H1 (cell line): ENCODE data around the gene GRID1. TPM values are rescaled to one million over a fixed set of nuclear protein-coding genes. Genes with fewer than 3 reads are reported as not detected.

Experiments
- CTCF ChIA-PET: fragments of 300-600 bp; sonication (Branson Sonifier 250); formaldehyde crosslinking; loops from one replicate; lab custom pipeline; 2021; ENCODE audit not compliant: partially characterized antibody; lab: Charles Lee
- POLR2A ChIA-PET: fragments of 300-600 bp; sonication (Branson Sonifier 250); formaldehyde crosslinking; loops from one replicate; lab custom pipeline; 2021; ENCODE audit warnings: inconsistent platforms; ENCODE audit not compliant: partially characterized antibody; lab: Charles Lee
- DNase-seq, 2 experiments: peaks; one replicate each; pipeline versions ENCODE4 v3.0.0 to v3.0.0-alpha.2; 2010 to 2022; ENCODE audit warnings: low spot score in 2 of 2, low read depth in 1 of 2, mixed read lengths in 1 of 2
- FAIRE-seq: peaks from 2 replicates; lab custom pipeline; 2011; peaks lifted over from hg19 to GRCh38; lab: Jason Lieb, UNC
- H2AFZ ChIP-seq: 2 replicates; pipeline ENCODE4 v1.8.1; 2012; ENCODE audit warnings: low read length, inconsistent platforms
- H2AK5ac ChIP-seq: 2 replicates; pipeline ENCODE4 v1.6.1; 2013; ENCODE audit warnings: low read depth, low read length
- H2BK120ac ChIP-seq: replicated peaks from 2 replicates; pipeline ENCODE3; 2013; ENCODE audit warnings: low read depth, low read length, inconsistent platforms
- H2BK12ac ChIP-seq: 2 replicates; pipeline ENCODE4 v1.6.1; 2013; ENCODE audit warnings: low read depth, low read length
- H2BK15ac ChIP-seq: 2 replicates; pipeline ENCODE4 v1.6.1; 2013; ENCODE audit warnings: low read length
- H2BK20ac ChIP-seq: 2 replicates; pipeline ENCODE4 v1.6.1; 2013; ENCODE audit warnings: low read length
- H2BK5ac ChIP-seq: 2 replicates; pipeline ENCODE4 v1.6.1; 2013; ENCODE audit warnings: low read depth, low read length
- H3K14ac ChIP-seq: 2 replicates; pipeline ENCODE4 v1.6.1; 2013; ENCODE audit warnings: inconsistent platforms; ENCODE audit not compliant: insufficient read length
- H3K18ac ChIP-seq: 2 replicates; pipeline ENCODE4 v1.6.1; 2013; ENCODE audit warnings: low read length; ENCODE audit errors: extremely low read depth
- H3K23ac ChIP-seq: 2 replicates; pipeline ENCODE4 v1.6.1; 2013; ENCODE audit warnings: inconsistent platforms; ENCODE audit not compliant: insufficient read length
- H3K23me2 ChIP-seq: 2 replicates; pipeline ENCODE4 v1.6.1; 2013; ENCODE audit warnings: low read depth, low read length
- H3K27ac ChIP-seq: 2 replicates; pipeline ENCODE4 v1.6.1; 2011; ENCODE audit warnings: low read depth, low read length, inconsistent platforms
- H3K27me3 ChIP-seq, 4 experiments: replicated peaks in 1 of 4; 1 replicate in 1 of 4; 2 replicates in 3 of 4; pipeline versions ENCODE4 v1.6.1 to v1.8.1; 2011 to 2013; ENCODE audit warnings: low read length in 3 of 4, mild to moderate bottlenecking in 3 of 4, inconsistent platforms in 2 of 4, mixed read lengths in 2 of 4, moderate library complexity in 1 of 4; ENCODE audit not compliant: control insufficient read depth in 3 of 4, insufficient read depth in 3 of 4; ENCODE audit errors: extremely low read depth in 1 of 4
- H3K36me3 ChIP-seq, 4 experiments: 2 replicates each; pipeline versions ENCODE4 v1.6.1 to v1.8.1; 2011 to 2013; ENCODE audit warnings: mild to moderate bottlenecking in 4 of 4, low read length in 3 of 4, moderate library complexity in 2 of 4, control low read depth in 1 of 4, inconsistent platforms in 1 of 4; ENCODE audit not compliant: insufficient read depth in 4 of 4, control insufficient read depth in 2 of 4
- H3K4ac ChIP-seq: replicated peaks from 2 replicates; pipeline ENCODE3; 2013; ENCODE audit warnings: low read length, low read depth, mixed read lengths, inconsistent platforms; ENCODE audit not compliant: insufficient read length
- H3K4me1 ChIP-seq, 4 experiments: replicated peaks in 1 of 4; 1 replicate in 1 of 4; 2 replicates in 3 of 4; pipeline versions ENCODE4 v1.6.1 to v1.8.1; 2011 to 2013; ENCODE audit warnings: low read length in 3 of 4, inconsistent platforms in 2 of 4, mixed read lengths in 1 of 4; ENCODE audit not compliant: insufficient read depth in 4 of 4, control insufficient read depth in 3 of 4
- H3K4me2 ChIP-seq, 2 experiments: 2 replicates each; pipeline versions ENCODE4 v1.6.1 to v1.8.1; 2011 to 2013; ENCODE audit warnings: low read depth in 2 of 2, low read length in 2 of 2, control low read depth in 1 of 2, inconsistent platforms in 1 of 2, mild to moderate bottlenecking in 1 of 2; ENCODE audit not compliant: insufficient read depth in 1 of 2
- H3K4me3 ChIP-seq, 4 experiments: fragments of 200-600, 300-600 bp in 1 of 4; sonication (generic), shearing (Covaris generic), sonication (Bioruptor Twin) in 1 of 4; 2 replicates each; pipeline versions ENCODE4 v1.5.1 to v1.8.1; 2011 to 2016; ENCODE audit warnings: low read length in 4 of 4, low read depth in 3 of 4, control low read depth in 2 of 4, inconsistent platforms in 2 of 4, mild to moderate bottlenecking in 2 of 4, mixed read lengths in 1 of 4, moderate library complexity in 1 of 4; ENCODE audit not compliant: insufficient read depth in 2 of 4; ENCODE audit errors: extremely low read depth in 1 of 4
- H3K56ac ChIP-seq: replicated peaks from 2 replicates; pipeline ENCODE3; 2013; ENCODE audit warnings: low read depth, mild to moderate bottlenecking, mixed read lengths, low read length, inconsistent platforms; ENCODE audit not compliant: insufficient read length
- H3K79me1 ChIP-seq: 2 replicates; pipeline ENCODE4 v1.6.1; 2013; ENCODE audit warnings: low read depth, low read length, control low read depth
- H3K79me2 ChIP-seq, 2 experiments: 2 replicates each; pipeline versions ENCODE4 v1.6.1 to v1.8.1; 2012 to 2013; ENCODE audit warnings: low read length in 2 of 2, mild to moderate bottlenecking in 2 of 2, inconsistent platforms in 1 of 2; ENCODE audit not compliant: insufficient read depth in 2 of 2, control insufficient read depth in 1 of 2
- H3K9ac ChIP-seq, 4 experiments: replicated peaks in 1 of 4; 1 replicate in 1 of 4; 2 replicates in 3 of 4; pipeline versions ENCODE4 v1.6.1 to v1.8.1; 2011 to 2013; ENCODE audit warnings: low read depth in 3 of 4, low read length in 3 of 4, control low read depth in 2 of 4, mild to moderate bottlenecking in 2 of 4, moderate library complexity in 2 of 4, inconsistent platforms in 1 of 4; ENCODE audit errors: extremely low read depth in 1 of 4
- H3K9me3 ChIP-seq, 2 experiments: 2 replicates each; pipeline versions ENCODE4 v1.6.1 to v1.8.1; 2012 to 2013; ENCODE audit warnings: mild to moderate bottlenecking in 2 of 2, moderate library complexity in 2 of 2, control low read depth in 1 of 2, inconsistent platforms in 1 of 2, low read depth in 1 of 2, low read length in 1 of 2, mixed read lengths in 1 of 2; ENCODE audit not compliant: insufficient read depth in 2 of 2
- H4K20me1 ChIP-seq, 2 experiments: replicated peaks in 1 of 2; 2 replicates each; pipeline versions ENCODE3 to v1.8.1; 2011 to 2013; ENCODE audit warnings: inconsistent platforms in 2 of 2, low read length in 2 of 2, mild to moderate bottlenecking in 1 of 2; ENCODE audit not compliant: insufficient read depth in 2 of 2, control insufficient read depth in 1 of 2
- H4K5ac ChIP-seq: 2 replicates; pipeline ENCODE4 v1.6.1; 2013; ENCODE audit warnings: low read length, low read depth, mixed read lengths, inconsistent platforms; ENCODE audit not compliant: insufficient read length
- H4K8ac ChIP-seq: 2 replicates; pipeline ENCODE4 v1.8.0; 2013; ENCODE audit warnings: mild to moderate bottlenecking, moderate library complexity, low read length, inconsistent platforms; ENCODE audit not compliant: insufficient read depth; ENCODE audit errors: extremely low read depth
- H4K91ac ChIP-seq: replicated peaks from 2 replicates; pipeline ENCODE3; 2013; ENCODE audit warnings: low read length, mixed read lengths, inconsistent platforms; ENCODE audit not compliant: insufficient read length
- BACH1 ChIP-seq: IDR thresholded peaks from 2 replicates; pipeline ENCODE4 v1.6.1; 2012; ENCODE audit warnings: low read length, improper control_type of control experiment
- EZH2 ChIP-seq: fragments of 200-600 bp; sonication (generic); IDR thresholded peaks from 2 replicates; pipeline ENCODE4 v1.7.1; 2012; ENCODE audit warnings: low read depth, mild to moderate bottlenecking, moderate library complexity, low read length, inconsistent platforms; ENCODE audit not compliant: severe bottlenecking
- KDM4A ChIP-seq: IDR thresholded peaks from one replicate; pipeline ENCODE4 v1.7.1; 2012; ENCODE audit warnings: low read depth, mild to moderate bottlenecking, moderate library complexity, low read length, inconsistent platforms; ENCODE audit not compliant: severe bottlenecking
- SIX5 ChIP-seq: IDR thresholded peaks from 2 replicates; pipeline ENCODE4 v1.6.1; 2011; ENCODE audit warnings: mild to moderate bottlenecking, low read depth, low read length
- SP1 ChIP-seq: IDR thresholded peaks from 2 replicates; pipeline ENCODE4 v1.6.1; 2011; ENCODE audit warnings: low read depth, low read length
- TAF7 ChIP-seq: optimal IDR thresholded peaks from 2 replicates; pipeline ENCODE3; 2011; ENCODE audit warnings: low read depth, mild to moderate bottlenecking, inconsistent platforms, low read length, moderate library complexity, borderline replicate concordance
- YY1 ChIP-seq: IDR thresholded peaks from 2 replicates; pipeline ENCODE4 v1.6.1; 2011; ENCODE audit warnings: low read depth, mild to moderate bottlenecking, low read length
- whole genome bisulfite sequencing, 2 experiments: shearing (Covaris generic) in 1 of 2; methylation state at CpG; one replicate each; pipeline versions ENCODE4 v1.1.6 to v1.1.7; 2013 to 2015; ENCODE audit warnings: low lambda C conversion rate in 2 of 2, mixed read lengths in 2 of 2, inconsistent platforms in 1 of 2, low coverage in 1 of 2, missing lambda C conversion rate in 1 of 2; ENCODE audit not compliant: insufficient replicate concordance in 2 of 2, insufficient coverage in 1 of 2, insufficient read length in 1 of 2; ENCODE audit errors: extremely low coverage in 1 of 2, missing lambda C conversion rate in 1 of 2; 5-methylcytosine and 5-hydroxymethylcytosine counted together
- polyA plus RNA-seq, 7 experiments: library from polyadenylated mRNA; depleted of rRNA in 3 of 7; stranded (reverse) in 5 of 7; unstranded in 2 of 7; fragments of >200 nt in 5 of 7; fragments of 200-250 nt in 2 of 7; gene quantifications; 1 replicate in 5 of 7; 2 replicates in 1 of 7; 4 replicates in 1 of 7; pipeline versions ENCODE4 v1.2.1 to v1.2.3, GENCODE V29; 2011 to 2013; ENCODE audit warnings: missing spikeins in 2 of 7, mixed read lengths in 2 of 7
- total RNA-seq: library from RNA; stranded (reverse); fragmentation: NEBNext Ultra II Directional; extraction: Animal tissue kit (Norgen Biotek cat#: 25700); gene quantifications from 2 replicates; pipeline ENCODE4 v1.2.1, GENCODE V29; 2021
- TF ChIP-seq, protein P1 (sequence below): IDR thresholded peaks from 2 replicates; pipeline ENCODE4 v1.6.1; 2011; ENCODE audit warnings: low read depth, mild to moderate bottlenecking, low read length; ENCODE audit not compliant: insufficient read depth
- TF ChIP-seq, protein P2 (sequence below): IDR thresholded peaks from 2 replicates; pipeline ENCODE4 v1.6.1; 2011; ENCODE audit warnings: low read length, improper control_type of control experiment
- TF ChIP-seq, protein P3 (sequence below): IDR thresholded peaks from 2 replicates; pipeline ENCODE4 v1.6.1; 2012; ENCODE audit warnings: inconsistent platforms
- TF ChIP-seq, protein P4 (sequence below): IDR thresholded peaks from 2 replicates; pipeline ENCODE4 v1.6.1; 2012; ENCODE audit warnings: inconsistent platforms

Gene GRID1
- total and polyA plus RNA-seq, 2 of the 8 experiments (the other 6 are each of a cell fraction or from before 2014, with no cell fraction given): 0.22 to 0.30 TPM

DNA sequence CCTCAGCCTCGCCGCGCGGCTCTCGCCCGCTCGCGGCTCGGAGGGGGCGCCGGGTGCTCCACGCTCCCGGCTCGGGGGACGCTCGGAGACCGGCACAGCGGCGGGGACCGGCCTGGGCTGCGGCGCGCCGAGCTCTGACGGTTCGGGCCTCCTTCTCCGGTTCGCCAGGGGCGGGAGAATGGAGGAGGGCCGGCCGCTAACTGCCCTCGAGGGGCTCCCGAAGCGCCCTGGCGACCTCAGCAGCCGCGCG is 232 bp upstream of the GRID1 start:
- no peak overlapping the region for H3K56ac ChIP-seq
- no peak overlapping the region for H2BK120ac ChIP-seq
- H4K8ac ChIP-seq: peak overlapping the region; percentile 83; the same call in 1 of the 2 replicates
- CTCF ChIA-PET: interaction anchor here (0.6 to 25.6 kb wide), 3 partner anchors 14 to 139 kb away, joined by 3 to 498 read pairs (median 7); no protein-coding TSS in a partner anchor
- H3K79me1 ChIP-seq: no peaks in the 10 kb centered on the region
- H3K4me3 ChIP-seq: peak overlapping the region; percentile 31 to 65 (median 40)
- H3K14ac ChIP-seq: no peak overlapping the region
- H4K5ac ChIP-seq: no peak overlapping the region
- no peak overlapping the region for H3K23ac ChIP-seq
- no peak overlapping the region for H4K91ac ChIP-seq
- no peak overlapping the region for H2BK5ac ChIP-seq
- H3K27ac ChIP-seq: no peak overlapping the region
- H3K4me1 ChIP-seq: peaks cover 0 to 34% (median 23%) of the 10 kb centered on the region in 4 experiments; a peak in 6 of 7 replicates
- no peak overlapping the region for H2BK20ac ChIP-seq
- H3K79me2 ChIP-seq: no peaks in the 10 kb centered on the region
- POLR2A ChIA-PET: interaction anchor here (1.6 kb wide), 1 partner anchor 22 kb away, joined by 8 read pairs; no protein-coding TSS in a partner anchor
- no peak overlapping the region for H2AFZ ChIP-seq
- 3% methylated on average over 24 of the region's 38 CpGs; no CpG with 5 or more reads in 1 of the 2 experiments for WGBS, 2 experiments
- H3K4me2 ChIP-seq: peak overlapping the region; percentile 67 to 73
- no peaks in the 10 kb centered on the region for H3K36me3 ChIP-seq
- H3K4ac ChIP-seq: no peak overlapping the region
- H3K9ac ChIP-seq: no peak overlapping the region
- H3K18ac ChIP-seq: no peak overlapping the region
- no peak overlapping the region for H2BK15ac ChIP-seq
- H3K23me2 ChIP-seq: peaks cover 25% of the 10 kb centered on the region; the same call in 1 of the 2 replicates
- H4K20me1 ChIP-seq: peaks cover 17 to 19% of the 10 kb centered on the region in 2 experiments
- FAIRE-seq (no peak), DNase-seq (no peak)
- H3K27me3 ChIP-seq: peaks cover 73 to 94% (median 84%) of the 10 kb centered on the region in 4 experiments
- no peak overlapping the region for H2AK5ac ChIP-seq
- H2BK12ac ChIP-seq: no peak overlapping the region
- peaks cover 0 to 6% of the 10 kb centered on the region in 2 experiments; a peak in 1 of 4 replicates for H3K9me3 ChIP-seq
- TF ChIP-seq, protein P1, sequence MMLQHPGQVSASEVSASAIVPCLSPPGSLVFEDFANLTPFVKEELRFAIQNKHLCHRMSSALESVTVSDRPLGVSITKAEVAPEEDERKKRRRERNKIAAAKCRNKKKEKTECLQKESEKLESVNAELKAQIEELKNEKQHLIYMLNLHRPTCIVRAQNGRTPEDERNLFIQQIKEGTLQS: no peak
- TF ChIP-seq YY1 (no peak), EZH2 (no peak), BACH1 (no peak), SP1 (no peak), KDM4A (peak; percentile 73), TAF7 (no peak), SIX5 (no peak)
- TF ChIP-seq, protein P2, sequence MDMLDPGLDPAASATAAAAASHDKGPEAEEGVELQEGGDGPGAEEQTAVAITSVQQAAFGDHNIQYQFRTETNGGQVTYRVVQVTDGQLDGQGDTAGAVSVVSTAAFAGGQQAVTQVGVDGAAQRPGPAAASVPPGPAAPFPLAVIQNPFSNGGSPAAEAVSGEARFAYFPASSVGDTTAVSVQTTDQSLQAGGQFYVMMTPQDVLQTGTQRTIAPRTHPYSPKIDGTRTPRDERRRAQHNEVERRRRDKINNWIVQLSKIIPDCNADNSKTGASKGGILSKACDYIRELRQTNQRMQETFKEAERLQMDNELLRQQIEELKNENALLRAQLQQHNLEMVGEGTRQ: peak; percentile 44; the same call in 1 of the 2 replicates
- TF ChIP-seq, protein P3, sequence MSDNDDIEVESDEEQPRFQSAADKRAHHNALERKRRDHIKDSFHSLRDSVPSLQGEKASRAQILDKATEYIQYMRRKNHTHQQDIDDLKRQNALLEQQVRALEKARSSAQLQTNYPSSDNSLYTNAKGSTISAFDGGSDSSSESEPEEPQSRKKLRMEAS: peak; percentile 42; the same call in 1 of the 2 replicates
- TF ChIP-seq, protein P4, sequence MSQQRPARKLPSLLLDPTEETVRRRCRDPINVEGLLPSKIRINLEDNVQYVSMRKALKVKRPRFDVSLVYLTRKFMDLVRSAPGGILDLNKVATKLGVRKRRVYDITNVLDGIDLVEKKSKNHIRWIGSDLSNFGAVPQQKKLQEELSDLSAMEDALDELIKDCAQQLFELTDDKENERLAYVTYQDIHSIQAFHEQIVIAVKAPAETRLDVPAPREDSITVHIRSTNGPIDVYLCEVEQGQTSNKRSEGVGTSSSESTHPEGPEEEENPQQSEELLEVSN: peak; percentile 76
